Hematopoietic multipotent progenitor cell treated with erythropoietin and hydrocortisone succinate and interleukin-3 and kit ligand, for 8 days (in vitro differentiated cells): ENCODE data around the gene TAX1BP1.

Source experiments
- DNase-seq: peaks from one replicate; pipeline ENCODE4 v3.0.0-alpha.2; 2015

The TAX1BP1 gene

DNA sequence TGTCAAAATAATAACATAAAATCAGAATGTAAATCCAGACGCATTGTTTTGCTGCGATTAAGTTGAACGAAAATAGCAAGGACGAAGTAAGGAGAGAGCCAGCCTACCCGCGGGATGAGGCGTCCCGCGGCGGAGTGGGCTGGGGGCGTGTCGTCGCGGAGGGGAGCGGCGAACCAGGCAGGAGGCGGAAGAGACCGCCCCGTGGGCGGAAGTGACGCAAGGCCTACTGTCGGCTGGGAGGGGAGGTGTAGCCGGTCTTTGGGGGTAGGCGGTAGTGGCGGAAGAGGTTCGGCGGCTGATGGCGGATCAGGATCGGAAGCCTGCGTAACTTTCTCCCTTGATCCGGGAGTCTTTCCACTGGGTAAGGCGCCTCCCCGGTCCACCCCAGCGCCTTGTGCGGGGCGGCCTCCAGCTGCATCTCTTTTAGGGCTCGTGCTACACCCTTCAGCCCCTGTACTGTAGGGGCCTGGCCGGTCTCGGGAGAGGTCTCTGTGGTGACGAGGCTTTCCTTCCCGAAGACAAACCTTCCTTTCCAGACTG lies at the start of gene TAX1BP1:
TAX1BP1 (plus strand) TSS at position 254 of the 540 bp plus-strand sequence. CDS start 8,363 bp downstream, outside the sequence.
- peak; percentile 94 for DNase-seq

DNA sequence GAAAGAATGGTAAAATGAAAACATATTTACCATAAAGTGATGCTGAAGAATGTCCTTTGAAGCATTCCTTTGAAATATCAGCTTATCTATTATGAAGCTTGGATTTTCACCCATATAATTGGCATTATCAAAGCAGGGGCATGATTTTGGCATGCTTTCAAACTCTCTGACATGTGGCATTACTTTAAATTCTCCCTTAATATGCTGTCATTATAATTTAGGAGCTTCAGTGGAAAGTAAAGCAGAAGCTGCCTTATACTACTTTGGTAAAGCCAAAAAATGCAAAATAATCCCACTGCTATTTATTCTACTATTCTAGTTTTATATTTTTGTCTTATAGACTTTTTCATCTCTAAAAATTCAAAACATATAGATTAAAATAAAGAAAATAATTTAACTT lies 49.3 kb upstream of the TAX1BP1 start:
- DNase-seq: no peak

DNA sequence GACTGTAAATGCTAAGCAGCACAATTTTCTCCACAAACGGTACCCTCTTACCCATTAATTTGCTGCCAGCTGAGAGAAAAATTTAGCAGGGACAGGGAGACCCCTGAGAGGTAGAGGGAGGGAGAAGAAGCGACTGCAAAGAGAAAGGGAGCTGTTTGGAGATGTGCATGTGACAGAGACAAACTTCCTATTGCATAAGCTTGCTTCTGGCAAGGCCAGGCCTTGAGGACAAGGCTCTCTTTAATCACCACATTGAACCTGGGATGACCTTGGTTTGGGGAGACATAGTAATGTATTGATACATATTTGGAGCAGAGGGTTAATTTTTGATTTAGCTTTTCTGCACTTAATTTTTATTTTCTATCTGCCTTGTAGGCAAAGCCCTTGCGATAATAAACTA lies 46.2 kb upstream of the TAX1BP1 start:
- no peak for DNase-seq

DNA sequence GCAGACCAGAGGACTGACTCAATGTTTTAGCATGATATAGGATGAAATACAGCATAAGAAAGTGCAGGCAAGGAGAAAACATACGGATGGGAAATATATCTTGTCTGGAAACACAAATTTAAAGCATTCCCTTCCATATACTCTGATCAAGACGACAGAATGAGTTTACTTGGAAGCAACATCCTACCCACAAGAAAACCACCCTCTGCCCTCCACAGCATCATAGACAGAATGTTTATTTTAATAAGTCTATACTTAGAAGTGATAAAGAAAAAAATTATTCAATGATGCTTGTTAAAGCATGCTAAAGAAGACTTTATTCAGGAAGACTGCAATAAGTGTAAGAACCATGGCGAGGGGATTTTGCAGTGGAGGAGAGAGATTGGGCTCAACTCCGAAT lies 44.9 kb upstream of the TAX1BP1 start:
- DNase-seq: no peak

DNA sequence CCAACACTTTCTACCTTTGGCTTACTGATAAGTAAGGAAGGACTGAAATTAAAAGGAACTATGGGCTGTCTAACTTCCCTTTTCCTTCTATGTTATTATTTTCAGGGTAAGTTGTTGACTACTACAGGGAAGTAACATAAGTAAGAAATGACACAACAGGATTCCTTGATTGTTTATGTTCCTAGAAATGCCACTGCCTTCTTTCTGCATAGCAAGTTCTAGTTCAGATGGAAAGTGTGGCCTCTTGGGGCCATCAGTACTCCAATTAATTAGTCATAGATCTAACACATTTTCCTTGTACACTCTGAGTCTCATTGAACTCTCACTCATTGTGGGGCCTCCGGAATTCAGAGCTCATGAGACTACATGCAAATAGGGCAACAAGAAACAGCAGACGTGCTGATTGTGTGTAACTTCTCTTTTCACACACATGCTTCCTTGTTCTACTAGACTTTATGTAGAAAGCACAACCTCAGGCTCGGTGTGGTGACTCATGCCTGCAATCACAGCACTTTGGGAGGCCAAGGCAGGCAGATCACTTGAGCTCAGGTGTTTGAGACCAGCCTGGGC lies 42.0 kb upstream of the TAX1BP1 start:
- DNase-seq: peak; percentile 14

DNA sequence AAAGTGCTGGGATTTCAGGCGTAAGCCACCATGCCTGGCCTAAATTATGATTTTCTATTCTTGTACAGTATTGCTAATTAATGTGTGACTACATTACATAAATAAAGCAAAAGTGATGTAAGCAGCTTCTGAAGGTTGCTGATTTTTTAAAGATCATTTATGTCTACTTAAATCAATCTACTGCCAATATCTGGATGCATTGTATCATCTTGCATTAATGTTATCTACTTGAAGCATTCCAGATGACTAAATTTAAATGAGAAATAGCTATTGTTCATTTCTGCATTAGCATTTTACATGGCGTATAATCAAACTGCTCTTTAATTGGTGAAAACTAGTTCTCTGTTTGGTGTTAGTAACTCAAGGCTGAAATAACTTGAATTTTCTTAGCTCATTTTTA lies 40.2 kb upstream of the TAX1BP1 start:
- DNase-seq: no peak

- no peak for DNase-seq
Observed at GRCh38 chr7:27700501-27700900, 39.5 kb upstream of the TAX1BP1 start.

- DNase-seq: no peak
Observed at GRCh38 chr7:27703181-27703580, 36.8 kb upstream of the TAX1BP1 start.

- no peak for DNase-seq
Observed at GRCh38 chr7:27704422-27705199, 35.4 kb upstream of the TAX1BP1 start.

- no peak for DNase-seq
Observed at GRCh38 chr7:27705200-27705594, 34.8 kb upstream of the TAX1BP1 start.

- no peak for DNase-seq
Observed at GRCh38 chr7:27708485-27708884, 31.5 kb upstream of the TAX1BP1 start.

DNA sequence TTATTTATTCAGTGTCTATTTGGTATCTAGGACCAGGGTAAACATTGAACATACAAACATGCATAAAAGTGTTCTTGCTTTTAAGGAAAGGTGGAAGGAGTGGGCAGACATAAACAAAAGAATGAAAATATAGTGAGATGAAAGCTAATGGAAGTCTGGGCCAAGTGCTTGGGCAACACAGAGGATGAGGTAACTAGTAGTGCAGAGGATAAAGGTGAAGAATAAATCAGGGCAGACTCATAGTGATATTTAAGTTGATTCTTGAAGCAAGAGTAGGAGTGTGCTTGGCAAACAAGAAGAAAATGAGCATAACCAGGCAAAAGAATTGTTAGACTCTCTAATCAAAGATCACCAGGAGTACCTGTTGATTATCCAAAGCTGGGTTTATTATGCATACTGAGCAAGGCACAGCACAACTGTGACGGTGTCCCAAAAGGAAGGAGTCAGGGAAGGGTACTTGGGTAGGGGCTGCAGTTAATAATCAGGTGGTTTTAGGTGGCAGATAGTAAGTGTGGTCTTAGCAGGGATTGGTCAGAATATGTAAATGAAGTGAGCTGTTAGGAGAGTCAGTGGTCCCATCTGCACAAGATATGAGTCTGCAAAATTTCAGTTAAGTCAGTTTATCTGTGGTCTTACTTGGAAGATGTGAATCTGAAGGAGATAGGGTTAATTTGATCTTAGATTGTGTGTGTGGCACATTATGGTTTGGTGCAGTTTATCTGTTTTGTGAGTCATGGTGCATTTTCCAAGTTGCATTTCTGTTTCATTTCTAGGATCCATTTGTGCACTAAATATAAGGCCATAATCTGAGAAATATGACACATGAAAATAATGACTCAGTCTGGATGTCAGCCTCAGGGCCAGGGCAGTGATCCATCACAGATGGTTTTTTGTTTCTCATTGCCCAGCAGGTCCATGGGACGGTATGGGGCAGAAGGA lies 30.6 kb upstream of the TAX1BP1 start:
- DNase-seq: peak; percentile 39

DNA sequence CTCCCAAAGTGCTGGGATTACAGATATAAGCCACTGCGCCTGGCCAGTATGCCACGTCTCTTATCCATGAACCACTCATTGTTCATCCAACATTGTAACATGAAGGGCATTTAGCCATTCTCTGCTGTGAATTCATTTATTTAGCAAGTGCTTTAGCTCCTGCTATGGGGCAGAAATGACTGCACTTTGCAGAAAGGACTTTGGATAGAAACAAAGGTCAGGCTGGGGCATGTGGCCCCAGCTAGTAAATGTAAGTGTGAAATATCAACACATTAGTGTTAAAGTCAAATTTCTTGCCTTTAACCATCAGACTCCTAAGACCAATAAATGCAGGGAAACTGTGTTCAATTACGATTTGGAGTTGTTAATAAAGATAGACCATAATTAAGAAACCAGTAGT lies 27.7 kb upstream of the TAX1BP1 start:
- DNase-seq: no peak

- no peak for DNase-seq
Observed at GRCh38 chr7:27714831-27715444, 25.0 kb upstream of the TAX1BP1 start.

DNA sequence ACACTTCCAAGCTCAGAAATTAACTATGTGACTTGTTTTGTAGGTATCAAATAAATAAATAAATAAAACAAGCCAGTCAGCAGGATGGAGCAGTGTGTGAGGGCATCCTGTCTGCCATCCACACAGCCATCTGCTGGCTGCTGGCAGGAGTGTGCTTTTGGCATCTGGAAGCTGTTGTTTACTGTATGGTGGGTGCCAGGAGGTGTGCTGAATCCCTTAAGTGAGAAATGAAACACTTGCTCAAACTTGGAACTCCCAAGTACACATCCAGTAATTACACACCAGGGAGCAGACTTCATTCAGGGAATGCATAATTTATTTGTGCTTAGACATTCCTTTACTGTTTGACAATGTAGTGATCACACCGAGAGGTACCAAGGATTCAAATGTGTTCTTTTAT lies 16.9 kb upstream of the TAX1BP1 start:
- DNase-seq: peak; percentile 20

- DNase-seq: no peak
Observed at GRCh38 chr7:27727058-27727457, 12.9 kb upstream of the TAX1BP1 start.

DNA sequence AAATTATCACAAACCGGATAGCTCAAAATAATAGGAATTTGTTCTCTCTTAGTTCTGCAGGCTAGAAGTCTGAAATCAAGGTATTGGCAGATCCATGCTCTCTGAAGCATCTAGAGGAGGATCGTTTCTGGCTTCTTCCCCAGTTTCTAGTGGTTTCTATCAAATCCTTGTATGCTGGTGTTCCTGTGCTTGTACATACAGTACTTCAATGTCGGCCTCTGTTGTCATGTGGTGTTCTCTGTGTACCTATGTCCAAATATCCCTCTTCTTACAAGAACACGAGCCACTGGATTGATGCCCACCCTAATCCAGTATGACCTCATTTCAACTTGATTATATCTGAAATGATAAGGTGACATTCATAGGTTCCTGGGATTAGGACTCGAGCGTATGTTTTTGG lies 9.8 kb upstream of the TAX1BP1 start:
- no peak for DNase-seq

- no peak for DNase-seq
Observed at GRCh38 chr7:27734583-27734982, 5.4 kb upstream of the TAX1BP1 start.

GRCh38 chr7:27735165-27735564 lies 4.8 kb upstream of the TAX1BP1 start:
- no peak for DNase-seq

- DNase-seq: no peak
Observed at GRCh38 chr7:27735831-27736230, 4.1 kb upstream of the TAX1BP1 start.

DNA sequence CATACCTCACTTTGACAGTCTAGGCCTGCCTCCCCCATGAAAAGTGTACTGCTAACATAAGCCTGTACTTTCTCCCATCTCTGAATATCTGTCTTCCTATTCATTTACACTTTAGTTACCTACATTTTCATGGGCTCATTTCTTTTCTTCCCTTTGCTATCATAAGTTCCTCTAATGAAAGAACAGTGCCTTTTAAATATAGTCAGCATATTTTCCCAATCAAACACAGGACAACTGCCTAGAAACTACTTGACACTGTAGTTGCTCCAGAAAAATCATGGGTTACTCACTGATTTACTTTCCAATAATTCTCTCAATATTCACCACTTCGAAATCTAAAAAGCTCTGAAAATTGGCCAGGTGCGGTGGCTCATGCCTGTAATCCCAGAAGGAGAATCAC lies 2.8 kb upstream of the TAX1BP1 start:
- no peak for DNase-seq

DNA sequence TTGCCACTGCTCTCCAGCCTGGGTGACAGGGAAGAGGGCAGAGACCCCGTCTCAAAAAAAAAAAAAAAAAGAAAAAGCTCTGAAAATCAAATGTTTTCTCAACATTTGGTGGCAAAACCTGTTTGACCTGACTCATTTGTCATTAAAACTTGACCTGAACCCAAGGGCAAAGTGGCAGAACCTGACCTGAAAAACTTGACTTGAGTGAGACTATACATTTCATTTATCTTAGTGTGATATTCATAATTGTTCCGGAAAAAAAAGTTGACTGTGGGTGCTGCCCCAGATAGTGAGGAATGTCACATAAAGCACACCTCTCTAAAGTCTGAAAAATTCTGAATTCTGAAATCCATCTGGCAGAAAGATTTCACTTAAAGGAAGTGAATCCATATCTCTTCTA lies 2.3 kb upstream of the TAX1BP1 start:
- no peak for DNase-seq
